Panc1 (cell line): ENCODE measurements around the gene CD6. TPM values are rescaled to one million over a fixed set of nuclear protein-coding genes. Genes with fewer than 3 reads are reported as not detected.

ENCODE experiments used
- ATAC-seq: fragments of 200-7000 bp; cut with Tn5 transposase; 2 replicates; pipeline ENCODE4 v1.9.1; 2020; ENCODE audit warnings: mild to moderate bottlenecking, moderate library complexity
- BruUV-seq: library from RNA; stranded (reverse); fragments of 400-500 nt; replicated peaks from 2 replicates; lab custom pipeline; 2021; lab: Mats Ljungman, UMichigan
- CTCF ChIA-PET: fragments of 300-600 bp; sonication (Branson Sonifier 250); formaldehyde crosslinking; loops from one replicate; lab custom pipeline; 2022; ENCODE audit warnings: antibody characterized with exemption; lab: Charles Lee
- POLR2A ChIA-PET: fragments of 300-600 bp; sonication (Branson Sonifier 250); formaldehyde crosslinking; loops from one replicate; lab custom pipeline; 2022; ENCODE audit warnings: antibody characterized with exemption; lab: Charles Lee
- DNase-seq: peaks from one replicate; pipeline ENCODE4 v3.0.0-alpha.2; 2010; ENCODE audit warnings: low read depth, low spot score
- H3K27ac ChIP-seq: 2 replicates; pipeline ENCODE4 v1.5.1; 2011; ENCODE audit warnings: mild to moderate bottlenecking, low read length, inconsistent platforms
- H3K27me3 ChIP-seq: fragments of 200-500 bp; sonication (Bioruptor generic); 2 replicates; pipeline ENCODE4 v1.6.0; 2014; ENCODE audit warnings: low read length, inconsistent platforms; ENCODE audit not compliant: control insufficient read depth, insufficient read depth
- H3K36me3 ChIP-seq: fragments of 200-500 bp; sonication (Bioruptor generic); 2 replicates; pipeline ENCODE4 v1.5.1; 2014; ENCODE audit warnings: inconsistent platforms, mild to moderate bottlenecking, low read length, moderate library complexity; ENCODE audit not compliant: control insufficient read depth, insufficient read depth
- H3K4me1 ChIP-seq: 2 replicates; pipeline ENCODE4 v1.5.1; 2011; ENCODE audit warnings: inconsistent platforms, mild to moderate bottlenecking, low read length, moderate library complexity; ENCODE audit not compliant: control insufficient read depth, insufficient read depth
- H3K4me3 ChIP-seq, 2 experiments: 2 replicates each; pipeline ENCODE4 v1.5.1; 2011 to 2012; ENCODE audit warnings: low read depth in 2 of 2, low read length in 2 of 2, mild to moderate bottlenecking in 2 of 2, inconsistent platforms in 1 of 2, moderate library complexity in 1 of 2
- H3K9me3 ChIP-seq: fragments of 200-500 bp; sonication (Bioruptor generic); 2 replicates; pipeline ENCODE4 v1.5.1; 2014; ENCODE audit warnings: low read depth, mild to moderate bottlenecking, inconsistent platforms, low read length, moderate library complexity; ENCODE audit not compliant: control insufficient read depth, insufficient read depth
- CTCF ChIP-seq: fragments of 450-650 bp; IDR thresholded peaks from 2 replicates; pipeline ENCODE4 v1.5.1; 2017; ENCODE audit warnings: mild to moderate bottlenecking
- POLR2AphosphoS5 ChIP-seq: IDR thresholded peaks from 2 replicates; pipeline ENCODE4 v1.6.1; 2012; ENCODE audit warnings: mild to moderate bottlenecking, low read depth, low read length, moderate library complexity
- SIN3A ChIP-seq: IDR thresholded peaks from 2 replicates; pipeline ENCODE4 v1.6.1; 2012; ENCODE audit warnings: low read depth, mild to moderate bottlenecking, low read length, moderate library complexity, borderline replicate concordance; ENCODE audit not compliant: insufficient read depth
- TCF7L2 ChIP-seq: IDR thresholded peaks from 2 replicates; pipeline ENCODE4 v1.6.1; 2011; ENCODE audit warnings: mild to moderate bottlenecking, low read depth, low read length, inconsistent platforms
- in situ Hi-C: cut with HindIII; loops from 2 replicates; pipeline ENCODE4 v1.10.0; 2016; ENCODE audit warnings: low sequenced_read_pairs, low pct_unique_long_range_greater_than_20kb
- intact Hi-C: fragments of 100-400 bp; cut with micrococcal nuclease; formaldehyde crosslinking; loops from one replicate; pipeline ENCODE4 v1.10.0; 2022; ENCODE audit not compliant: unreplicated experiment
- total RNA-seq: library from RNA; stranded (reverse); gene quantifications from one replicate; pipeline ENCODE4 v1.2.1, GENCODE V29; 2021; ENCODE audit not compliant: unreplicated experiment
- TF ChIP-seq, protein P1 (sequence below), 2 experiments: IDR thresholded peaks; 2 replicates each; pipeline ENCODE4 v1.6.1; 2011 to 2012; ENCODE audit warnings: low read depth in 2 of 2, control low read depth in 1 of 2, low read length in 1 of 2, mild to moderate bottlenecking in 1 of 2, moderate library complexity in 1 of 2; ENCODE audit not compliant: insufficient read depth in 1 of 2

The CD6 gene
- total RNA-seq, 1 experiment from 2014 or later = 1.1 TPM

DNA sequence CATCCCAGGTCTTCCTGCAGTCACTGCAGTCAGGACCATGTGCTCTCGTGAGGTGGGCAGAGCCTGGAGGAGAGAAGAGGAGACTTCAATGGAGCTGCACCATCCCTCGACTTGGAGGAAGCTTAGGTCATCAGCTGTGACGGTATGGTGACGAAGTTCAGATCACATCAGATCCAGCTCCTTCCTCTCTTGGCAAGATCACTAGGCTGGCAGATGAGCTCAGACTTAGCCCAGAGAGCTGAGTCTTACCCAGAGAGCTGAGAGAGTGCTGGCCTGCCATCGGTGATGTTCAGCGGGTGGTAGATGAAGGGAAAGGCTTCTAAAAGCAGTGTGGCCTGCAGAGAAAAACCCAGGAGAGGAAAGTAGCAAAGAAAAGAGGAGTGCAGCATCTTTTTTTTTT lies 17.7 kb upstream of the CD6 start:
- intact Hi-C loops (no loop called here), in situ Hi-C loops (no loop called here)
- ATAC-seq (no peak), DNase-seq (no peak)
- ChIA-PET CTCF (interaction anchor here (0.6 to 0.8 kb wide), 2 partner anchors 32 to 64 kb away, joined by 3 read pairs; no protein-coding TSS in a partner anchor), POLR2A (no interaction called here)
- Histone ChIP-seq H3K27ac (no peak overlapping the region), H3K4me3 (no peak overlapping the region), H3K9me3 (no peaks in the 10 kb centered on the region), H3K36me3 (no peaks in the 10 kb centered on the region), H3K27me3 (no peaks in the 10 kb centered on the region), H3K4me1 (no peaks in the 10 kb centered on the region)
- no TSS peak for BruUV-seq
- TF ChIP-seq POLR2AphosphoS5 (no peak), CTCF (no peak), TCF7L2 (no peak), SIN3A (no peak)
- TF ChIP-seq, protein P1, sequence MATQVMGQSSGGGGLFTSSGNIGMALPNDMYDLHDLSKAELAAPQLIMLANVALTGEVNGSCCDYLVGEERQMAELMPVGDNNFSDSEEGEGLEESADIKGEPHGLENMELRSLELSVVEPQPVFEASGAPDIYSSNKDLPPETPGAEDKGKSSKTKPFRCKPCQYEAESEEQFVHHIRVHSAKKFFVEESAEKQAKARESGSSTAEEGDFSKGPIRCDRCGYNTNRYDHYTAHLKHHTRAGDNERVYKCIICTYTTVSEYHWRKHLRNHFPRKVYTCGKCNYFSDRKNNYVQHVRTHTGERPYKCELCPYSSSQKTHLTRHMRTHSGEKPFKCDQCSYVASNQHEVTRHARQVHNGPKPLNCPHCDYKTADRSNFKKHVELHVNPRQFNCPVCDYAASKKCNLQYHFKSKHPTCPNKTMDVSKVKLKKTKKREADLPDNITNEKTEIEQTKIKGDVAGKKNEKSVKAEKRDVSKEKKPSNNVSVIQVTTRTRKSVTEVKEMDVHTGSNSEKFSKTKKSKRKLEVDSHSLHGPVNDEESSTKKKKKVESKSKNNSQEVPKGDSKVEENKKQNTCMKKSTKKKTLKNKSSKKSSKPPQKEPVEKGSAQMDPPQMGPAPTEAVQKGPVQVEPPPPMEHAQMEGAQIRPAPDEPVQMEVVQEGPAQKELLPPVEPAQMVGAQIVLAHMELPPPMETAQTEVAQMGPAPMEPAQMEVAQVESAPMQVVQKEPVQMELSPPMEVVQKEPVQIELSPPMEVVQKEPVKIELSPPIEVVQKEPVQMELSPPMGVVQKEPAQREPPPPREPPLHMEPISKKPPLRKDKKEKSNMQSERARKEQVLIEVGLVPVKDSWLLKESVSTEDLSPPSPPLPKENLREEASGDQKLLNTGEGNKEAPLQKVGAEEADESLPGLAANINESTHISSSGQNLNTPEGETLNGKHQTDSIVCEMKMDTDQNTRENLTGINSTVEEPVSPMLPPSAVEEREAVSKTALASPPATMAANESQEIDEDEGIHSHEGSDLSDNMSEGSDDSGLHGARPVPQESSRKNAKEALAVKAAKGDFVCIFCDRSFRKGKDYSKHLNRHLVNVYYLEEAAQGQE (IDR thresholded peaks at IDR 0.05; ENCODE audit: insufficient read depth in 1 of 2, low read depth in 2 of 2, low read length in 1 of 2) = no peak

- Histone ChIP-seq H3K27ac (no peak overlapping the region), H3K9me3 (no peaks in the 10 kb centered on the region), H3K4me1 (no peaks in the 10 kb centered on the region), H3K36me3 (no peaks in the 10 kb centered on the region), H3K27me3 (no peaks in the 10 kb centered on the region), H3K4me3 (no peak overlapping the region)
- intact Hi-C loops (no loop called here), in situ Hi-C loops (no loop called here)
- DNase-seq (no peak), ATAC-seq (no peak)
- no peak for TF ChIP-seq CTCF
- no peak for TF ChIP-seq POLR2AphosphoS5
- TF ChIP-seq TCF7L2 = no peak
- no peak for TF ChIP-seq SIN3A
- TF ChIP-seq, protein P1 (IDR thresholded peaks at IDR 0.05; ENCODE audit: insufficient read depth in 1 of 2, low read depth in 2 of 2, low read length in 1 of 2) = no peak
- ChIA-PET CTCF (no interaction called here), POLR2A (no interaction called here)
- BruUV-seq = no TSS peak
These were observed 17.1 kb upstream of the CD6 start for GRCh38 chr11:60954421-60954820.
